Measurements from ENCODE around the gene RASGRP4.
"Not testable (repeated sequence)": the region's sequence is repeated elsewhere in the genome, so short reads cannot be mapped to it uniquely, and the experiment has no call there.

DNA sequence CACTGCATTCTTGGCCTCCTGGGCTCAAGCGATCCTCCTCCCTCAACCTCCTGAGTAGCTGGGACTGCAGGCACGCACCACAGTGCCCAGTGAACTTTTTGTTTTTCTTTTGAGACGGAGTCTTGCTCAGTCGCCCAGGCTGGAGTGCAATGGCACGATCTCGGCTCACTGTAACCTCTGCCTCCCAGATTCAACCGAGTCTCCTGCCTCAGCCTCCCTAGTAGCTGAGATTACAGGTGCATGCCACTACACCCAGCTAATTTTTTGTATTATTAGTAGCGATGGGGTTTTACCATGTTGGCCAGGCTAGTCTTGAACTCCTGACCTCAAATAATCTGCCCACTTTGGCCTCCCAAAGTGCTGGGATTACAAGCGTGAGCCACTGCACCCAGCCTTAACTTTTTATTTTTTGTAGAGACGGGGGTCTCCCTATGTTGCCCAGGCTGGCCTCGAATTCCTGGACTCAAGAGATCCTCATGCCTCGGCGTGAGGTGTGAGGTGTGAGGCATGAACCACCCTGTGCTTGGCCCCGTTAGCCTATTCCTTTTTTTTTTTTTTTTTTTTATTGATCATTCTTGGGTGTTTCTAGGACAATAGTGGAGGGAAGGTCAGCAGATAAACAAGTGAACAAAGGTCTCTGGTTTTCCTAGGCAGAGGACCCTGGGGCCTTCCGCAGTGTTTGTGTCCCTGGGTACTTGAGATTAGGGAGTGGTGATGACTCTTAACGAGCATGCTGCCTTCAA is 62.9 kb downstream of the RASGRP4 start:
- TF ChIP-seq CTCF (optimal IDR thresholded peaks at IDR 0.05 in 1 of 3, IDR thresholded peaks at IDR 0.05 in 1 of 3, conservative IDR thresholded peaks at IDR 0.05 in 1 of 3; ENCODE audit: extremely low read depth in 1 of 3, insufficient read depth in 2 of 3, low read length in 3 of 3); EZH2 (IDR thresholded peaks at IDR 0.05; ENCODE audit: low read length): not testable (repeated sequence)

All from keratinocyte (primary cell).